Kidney epithelial cell (primary cell): ENCODE data around the gene FGD1. TPM values are rescaled to one million over a fixed set of nuclear protein-coding genes. Genes with fewer than 3 reads are reported as not detected.
"Not testable (repeated sequence)": the region's sequence is repeated elsewhere in the genome, so short reads cannot be mapped to it uniquely, and the experiment has no call there.

Experiments
- DNase-seq: peaks from one replicate; pipeline ENCODE4 v3.0.0-alpha.2; 2010; ENCODE audit warnings: low read depth
- H3K27me3 ChIP-seq: 2 replicates; pipeline ENCODE4 v1.6.0; 2011; ENCODE audit warnings: low read length; ENCODE audit not compliant: control insufficient read depth, insufficient read depth
- H3K36me3 ChIP-seq: 2 replicates; pipeline ENCODE4 v1.5.1; 2011; ENCODE audit warnings: low read length; ENCODE audit not compliant: control insufficient read depth, insufficient read depth
- H3K4me3 ChIP-seq: 2 replicates; pipeline ENCODE4 v1.5.1; 2011; ENCODE audit warnings: low read depth, mild to moderate bottlenecking, control low read depth, low read length
- CTCF ChIP-seq: IDR thresholded peaks from 2 replicates; pipeline ENCODE4 v1.5.1; 2011; ENCODE audit warnings: mild to moderate bottlenecking, moderate library complexity, low read length, control low read depth, inconsistent platforms; ENCODE audit not compliant: insufficient read depth, poor library complexity, severe bottlenecking
- total RNA-seq: library from RNA; depleted of rRNA; stranded (reverse); fragments of >200 nt; gene quantifications from 2 replicates; pipeline ENCODE4 v1.2.3, GENCODE V29; 2015

Gene FGD1
- total RNA-seq, 1 donor from 2014 or later = 11.8 TPM

GRCh38 chrX:54492340-54492739 lies 3.7 kb downstream of the FGD1 start:
- TF ChIP-seq CTCF = no peak
- Histone ChIP-seq H3K27me3 (no peaks in the 10 kb centered on the region), H3K4me3 (no peak overlapping the region), H3K36me3 (no peaks in the 10 kb centered on the region)
- no peak for DNase-seq

- not testable (repeated sequence) for DNase-seq, H3K27me3 ChIP-seq, H3K4me3 ChIP-seq, H3K36me3 ChIP-seq
These were observed 6.2 kb downstream of the FGD1 start for GRCh38 chrX:54489819-54490218.

- no peaks in the 10 kb centered on the region for H3K36me3 ChIP-seq
- H3K27me3 ChIP-seq = no peaks in the 10 kb centered on the region
- no peak for TF ChIP-seq CTCF
- DNase-seq = no peak
- H3K4me3 ChIP-seq = no peak overlapping the region
These were observed 11.4 kb downstream of the FGD1 start for GRCh38 chrX:54484666-54485065.

- no peak for DNase-seq
- Histone ChIP-seq H3K27me3 (no peaks in the 10 kb centered on the region), H3K4me3 (no peak overlapping the region), H3K36me3 (no peaks in the 10 kb centered on the region)
- TF ChIP-seq CTCF = no peak
These were observed 12.1 kb downstream of the FGD1 start for GRCh38 chrX:54483946-54484345.

- no peaks in the 10 kb centered on the region for H3K36me3 ChIP-seq
- no peak overlapping the region for H3K4me3 ChIP-seq
- TF ChIP-seq CTCF = no peak
These were observed 13.0 kb downstream of the FGD1 start for GRCh38 chrX:54482839-54483593.

GRCh38 chrX:54479136-54480111 lies 16.6 kb downstream of the FGD1 start:
- no peaks in the 10 kb centered on the region for H3K36me3 ChIP-seq
- no peaks in the 10 kb centered on the region for H3K27me3 ChIP-seq
- TF ChIP-seq CTCF = no peak
- no peak overlapping the region for H3K4me3 ChIP-seq
- DNase-seq = no peak

More at GRCh38 chrX:54482839-54483593, 13.0 kb downstream of the FGD1 start:
- H3K27me3 ChIP-seq = no peaks in the 10 kb centered on the region
- no peak for DNase-seq
